HUES48 (cell line): ENCODE results near the gene IQSEC1.

Experiments used
- H3K27ac ChIP-seq: one replicate; pipeline ENCODE4 v1.7.0; 2013; ENCODE audit warnings: low read depth, low read length, inconsistent platforms
- H3K27me3 ChIP-seq: 2 replicates; pipeline ENCODE4 v1.6.1; 2013; ENCODE audit warnings: mild to moderate bottlenecking, low read length; ENCODE audit not compliant: control insufficient read depth, insufficient read depth
- H3K36me3 ChIP-seq: 2 replicates; pipeline ENCODE4 v1.6.1; 2013; ENCODE audit warnings: low read length; ENCODE audit not compliant: control insufficient read depth, insufficient read depth
- H3K4me1 ChIP-seq: 2 replicates; pipeline ENCODE4 v1.6.1; 2013; ENCODE audit warnings: mild to moderate bottlenecking, low read length; ENCODE audit not compliant: control insufficient read depth, insufficient read depth
- H3K4me3 ChIP-seq: 2 replicates; pipeline ENCODE4 v1.5.1; 2013; ENCODE audit warnings: mild to moderate bottlenecking, low read depth, low read length
- H3K9ac ChIP-seq: 2 replicates; pipeline ENCODE4 v1.6.1; 2013; ENCODE audit warnings: mild to moderate bottlenecking, low read depth, low read length, moderate library complexity
- H3K9me3 ChIP-seq: 2 replicates; pipeline ENCODE4 v1.6.1; 2013; ENCODE audit warnings: low read length; ENCODE audit not compliant: control insufficient read depth, insufficient read depth

Gene IQSEC1

DNA sequence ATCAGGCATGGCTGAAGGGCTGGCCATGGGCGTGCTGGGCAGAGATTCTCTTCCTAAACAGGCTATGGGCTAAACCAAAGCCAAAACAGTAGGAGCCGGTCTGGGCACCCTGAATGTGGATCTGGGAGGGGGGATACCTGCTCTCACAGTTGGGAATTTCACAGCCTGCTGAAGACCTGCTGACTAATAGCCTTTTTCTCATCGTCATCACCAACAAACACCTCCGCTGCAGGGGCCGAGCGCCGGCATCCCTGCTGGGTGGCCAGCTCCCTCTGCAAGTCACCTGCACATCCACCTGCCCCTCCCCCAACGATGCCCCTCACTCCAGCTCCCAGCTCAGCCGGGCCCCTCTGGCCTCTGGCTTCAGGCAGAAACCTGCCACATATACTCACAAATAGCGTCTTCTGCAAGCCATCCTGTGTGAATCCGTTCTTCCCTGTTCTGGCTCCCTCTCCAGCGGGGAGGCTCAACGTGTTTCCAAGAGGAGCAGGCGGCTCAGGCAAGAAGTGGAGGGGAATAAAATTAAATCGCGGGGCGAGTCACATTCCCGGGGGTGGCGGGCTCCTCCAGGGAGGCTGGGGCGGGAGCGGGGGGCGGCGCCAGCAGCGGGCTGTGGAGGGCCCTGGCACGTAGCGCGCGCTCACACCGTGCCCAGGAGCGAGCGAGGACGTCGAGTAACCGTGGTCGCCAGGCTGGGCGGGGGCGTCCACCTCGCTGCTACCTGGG lies 466 bp downstream of the IQSEC1 start:
- Histone ChIP-seq H3K4me1 (peaks cover 9% of the 10 kb centered on the region), H3K27me3 (peaks cover 40% of the 10 kb centered on the region), H3K9me3 (no peaks in the 10 kb centered on the region), H3K36me3 (no peaks in the 10 kb centered on the region), H3K4me3 (peak overlapping the region; percentile 52), H3K9ac (no peak overlapping the region), H3K27ac (no peak overlapping the region)

DNA sequence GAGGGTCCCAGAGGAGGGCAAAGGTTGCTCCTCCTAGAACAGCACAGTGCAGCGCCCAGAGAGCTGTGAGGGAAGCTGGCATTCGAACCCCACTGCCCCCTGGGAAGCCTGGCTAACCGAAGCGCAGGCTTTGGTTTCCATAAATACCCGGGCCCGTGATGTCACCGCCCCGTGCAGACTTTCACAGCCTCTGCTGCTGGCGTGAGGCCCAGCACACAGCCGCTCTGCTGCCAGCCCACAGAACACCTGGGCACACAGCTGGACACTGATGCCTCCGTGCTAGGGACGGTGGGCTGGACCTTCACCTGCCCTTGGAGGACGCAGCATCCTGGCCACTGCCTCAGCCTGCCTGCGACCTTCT lies 1.0 kb downstream of the IQSEC1 start:
- Histone ChIP-seq H3K4me3 (no peak overlapping the region), H3K9me3 (no peaks in the 10 kb centered on the region), H3K27me3 (peaks cover 40% of the 10 kb centered on the region), H3K9ac (no peak overlapping the region), H3K27ac (no peak overlapping the region), H3K4me1 (peaks cover 9% of the 10 kb centered on the region), H3K36me3 (no peaks in the 10 kb centered on the region)

- peaks cover 9% of the 10 kb centered on the region for H3K4me1 ChIP-seq
- H3K27ac ChIP-seq: no peak overlapping the region
- peaks cover 40% of the 10 kb centered on the region for H3K27me3 ChIP-seq
- no peaks in the 10 kb centered on the region for H3K9me3 ChIP-seq
- no peak overlapping the region for H3K9ac ChIP-seq
- H3K4me3 ChIP-seq: no peak overlapping the region
- H3K36me3 ChIP-seq: no peaks in the 10 kb centered on the region
These were observed 1.5 kb downstream of the IQSEC1 start for GRCh38 chr3:13071695-13072094.

DNA sequence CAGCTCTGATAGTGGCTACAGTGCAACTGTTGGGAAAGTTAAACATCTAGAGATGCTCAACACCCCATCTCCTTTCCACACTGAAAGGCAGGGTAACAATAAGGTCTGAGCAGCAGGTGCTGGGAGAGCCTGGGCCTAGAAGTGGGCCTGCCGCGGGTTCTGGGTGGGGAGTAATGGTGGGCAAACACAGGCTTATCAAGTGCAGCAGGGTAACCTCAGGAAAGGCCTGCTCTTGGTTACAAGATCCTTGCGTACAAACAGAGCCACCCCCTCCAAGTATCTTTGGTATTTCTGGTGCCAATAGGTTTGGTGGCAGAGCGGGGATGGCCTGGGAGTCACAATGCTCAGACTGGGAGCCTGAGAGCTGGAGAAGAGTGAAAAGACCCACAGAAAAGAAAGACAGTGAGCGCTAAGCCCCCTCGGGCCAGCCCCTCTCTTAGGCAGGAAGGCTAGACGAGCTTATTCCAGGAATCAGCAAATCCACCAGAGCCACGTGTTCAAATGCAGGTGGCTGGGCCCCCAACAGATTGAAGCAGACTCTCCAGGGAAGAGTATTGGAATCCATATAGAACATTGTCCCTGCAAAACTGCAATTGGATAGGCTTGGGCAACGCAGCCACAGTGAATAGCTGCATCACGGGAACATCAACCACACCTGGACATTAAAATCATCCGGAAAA lies 2.7 kb downstream of the IQSEC1 start:
- peaks cover 9% of the 10 kb centered on the region for H3K4me1 ChIP-seq
- H3K4me3 ChIP-seq: no peak overlapping the region
- no peak overlapping the region for H3K27ac ChIP-seq
- H3K36me3 ChIP-seq: no peaks in the 10 kb centered on the region
- no peaks in the 10 kb centered on the region for H3K9me3 ChIP-seq
- no peak overlapping the region for H3K9ac ChIP-seq
- peaks cover 35% of the 10 kb centered on the region for H3K27me3 ChIP-seq

DNA sequence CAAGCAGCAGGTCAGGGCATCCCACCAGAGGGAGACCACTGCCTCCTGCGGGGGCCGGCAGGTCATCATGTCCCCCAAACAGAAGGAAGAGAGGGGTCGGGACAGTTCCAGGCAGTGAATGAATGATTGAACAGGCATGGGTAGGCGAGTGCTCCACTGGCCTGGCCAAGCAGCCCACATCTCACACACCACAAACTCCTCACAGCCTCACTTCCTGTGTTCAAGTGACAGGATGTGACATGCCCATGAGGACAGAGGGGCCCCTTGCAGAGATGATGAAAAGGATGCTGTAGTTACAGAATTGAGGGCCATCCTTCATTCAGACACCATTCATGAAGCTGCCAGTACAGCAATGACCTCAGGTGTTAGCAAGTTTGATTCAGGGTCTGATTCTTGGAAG lies 3.7 kb downstream of the IQSEC1 start:
- Histone ChIP-seq H3K4me1 (peaks cover 9% of the 10 kb centered on the region), H3K4me3 (no peak overlapping the region)

GRCh38 chr3:13068269-13069010 lies 4.8 kb downstream of the IQSEC1 start:
- Histone ChIP-seq H3K27ac (no peak overlapping the region), H3K4me3 (no peak overlapping the region), H3K9ac (no peak overlapping the region), H3K9me3 (no peaks in the 10 kb centered on the region), H3K36me3 (no peaks in the 10 kb centered on the region), H3K27me3 (peaks cover 14% of the 10 kb centered on the region), H3K4me1 (peaks cover 9% of the 10 kb centered on the region)

More for the DNA sequence above, 3.7 kb downstream of the IQSEC1 start:
- H3K9me3 ChIP-seq: no peaks in the 10 kb centered on the region
- no peak overlapping the region for H3K27ac ChIP-seq
- H3K27me3 ChIP-seq: peaks cover 25% of the 10 kb centered on the region
- no peaks in the 10 kb centered on the region for H3K36me3 ChIP-seq
- no peak overlapping the region for H3K9ac ChIP-seq

GRCh38 chr3:13067778-13068177 lies 5.5 kb downstream of the IQSEC1 start:
- Histone ChIP-seq H3K27ac (no peak overlapping the region), H3K36me3 (no peaks in the 10 kb centered on the region), H3K27me3 (peaks cover 10% of the 10 kb centered on the region), H3K9ac (no peak overlapping the region), H3K9me3 (no peaks in the 10 kb centered on the region), H3K4me1 (peaks cover 8% of the 10 kb centered on the region), H3K4me3 (no peak overlapping the region)

GRCh38 chr3:13066834-13067233 lies 6.4 kb downstream of the IQSEC1 start:
- H3K4me3 ChIP-seq: no peak overlapping the region
- peaks cover under 1% of the 10 kb centered on the region; the same call in 1 of the 2 replicates for H3K27me3 ChIP-seq
- no peaks in the 10 kb centered on the region for H3K4me1 ChIP-seq
- no peak overlapping the region for H3K27ac ChIP-seq
- H3K9ac ChIP-seq: no peak overlapping the region
- H3K36me3 ChIP-seq: no peaks in the 10 kb centered on the region
- no peaks in the 10 kb centered on the region for H3K9me3 ChIP-seq

DNA sequence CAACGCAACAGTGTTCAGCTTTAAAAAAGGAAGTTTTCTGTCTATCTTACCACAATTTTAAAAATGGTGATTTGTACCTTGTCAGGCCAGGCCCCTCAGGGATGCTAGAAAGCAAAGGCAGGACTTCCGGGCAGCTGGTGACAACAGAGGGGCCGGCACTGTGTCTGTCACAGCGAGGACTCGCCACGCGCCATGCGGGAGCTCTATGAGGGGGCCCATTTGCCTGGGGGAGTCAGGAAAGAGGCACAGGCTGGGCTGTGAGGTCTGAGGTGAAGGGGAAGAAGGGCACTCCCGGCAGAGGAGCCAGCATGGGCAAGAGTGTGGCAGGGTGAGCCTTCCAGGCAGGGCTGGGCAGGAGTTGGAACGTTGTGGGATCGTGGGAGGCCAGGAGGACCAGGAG lies 7.0 kb downstream of the IQSEC1 start:
- Histone ChIP-seq H3K9me3 (no peaks in the 10 kb centered on the region), H3K36me3 (no peaks in the 10 kb centered on the region), H3K9ac (no peak overlapping the region), H3K4me1 (no peaks in the 10 kb centered on the region), H3K27me3 (no peaks in the 10 kb centered on the region), H3K27ac (no peak overlapping the region), H3K4me3 (no peak overlapping the region)

GRCh38 chr3:13065727-13066126 lies 7.5 kb downstream of the IQSEC1 start:
- no peaks in the 10 kb centered on the region for H3K36me3 ChIP-seq
- no peaks in the 10 kb centered on the region for H3K4me1 ChIP-seq
- no peaks in the 10 kb centered on the region for H3K27me3 ChIP-seq
- no peak overlapping the region for H3K4me3 ChIP-seq
- H3K27ac ChIP-seq: no peak overlapping the region
- H3K9me3 ChIP-seq: no peaks in the 10 kb centered on the region
- H3K9ac ChIP-seq: no peak overlapping the region

GRCh38 chr3:13064964-13065363 lies 8.3 kb downstream of the IQSEC1 start:
- Histone ChIP-seq H3K9me3 (no peaks in the 10 kb centered on the region), H3K9ac (no peak overlapping the region), H3K4me1 (no peaks in the 10 kb centered on the region), H3K4me3 (no peak overlapping the region), H3K27me3 (no peaks in the 10 kb centered on the region), H3K36me3 (no peaks in the 10 kb centered on the region), H3K27ac (no peak overlapping the region)
